ENCODE data around the gene FAM114A1.
"Not testable (repeated sequence)": the region's sequence is repeated elsewhere in the genome, so short reads cannot be mapped to it uniquely, and the experiment has no call there.

The FAM114A1 gene

GRCh38 chr4:38902695-38903094 lies 35.1 kb downstream of the FAM114A1 start:
- DNase-seq (ENCODE audit: low read depth in 4 of 4, low spot score in 1 of 4) = no peak

- DNase-seq (ENCODE audit: low read depth in 4 of 4, low spot score in 1 of 4) = no peak
Measured at GRCh38 chr4:38904090-38904666, 36.6 kb downstream of the FAM114A1 start.

- no peak for DNase-seq (ENCODE audit: low read depth in 4 of 4, low spot score in 1 of 4)
Measured at GRCh38 chr4:38904682-38905081, 37.1 kb downstream of the FAM114A1 start.

- DNase-seq (ENCODE audit: low read depth in 4 of 4, low spot score in 1 of 4) = no peak
Measured at GRCh38 chr4:38905652-38906385, 38.2 kb downstream of the FAM114A1 start.

GRCh38 chr4:38907696-38908270 lies 40.2 kb downstream of the FAM114A1 start:
- no peak for DNase-seq (ENCODE audit: low read depth in 4 of 4, low spot score in 1 of 4)

GRCh38 chr4:38909015-38909414 lies 41.4 kb downstream of the FAM114A1 start:
- no peak for DNase-seq (ENCODE audit: low read depth in 4 of 4, low spot score in 1 of 4)

GRCh38 chr4:38911257-38911656 lies 43.7 kb downstream of the FAM114A1 start:
- no peak for DNase-seq (ENCODE audit: low read depth in 4 of 4, low spot score in 1 of 4)

- DNase-seq (ENCODE audit: low read depth in 4 of 4, low spot score in 1 of 4) = no peak
Measured at GRCh38 chr4:38914854-38915253, 47.2 kb downstream of the FAM114A1 start.

- not testable (repeated sequence) for DNase-seq (ENCODE audit: low read depth in 4 of 4, low spot score in 1 of 4)
Measured at GRCh38 chr4:38916267-38916666, 48.7 kb downstream of the FAM114A1 start.

GRCh38 chr4:38917481-38918025 lies 49.9 kb downstream of the FAM114A1 start:
- DNase-seq (ENCODE audit: low read depth in 4 of 4, low spot score in 1 of 4) = no peak

- no peak for DNase-seq (ENCODE audit: low read depth in 4 of 4, low spot score in 1 of 4)
Measured at GRCh38 chr4:38919494-38919893, 51.9 kb downstream of the FAM114A1 start.

- DNase-seq (ENCODE audit: low read depth in 4 of 4, low spot score in 1 of 4) = no peak
Measured at GRCh38 chr4:38920186-38920585, 52.6 kb downstream of the FAM114A1 start.

GRCh38 chr4:38920677-38921076 lies 53.1 kb downstream of the FAM114A1 start:
- no peak for DNase-seq (ENCODE audit: low read depth in 4 of 4, low spot score in 1 of 4)

- DNase-seq (ENCODE audit: low read depth in 4 of 4, low spot score in 1 of 4) = no peak
Measured at GRCh38 chr4:38921151-38921550, 53.5 kb downstream of the FAM114A1 start.

GRCh38 chr4:38923746-38924145 lies 56.1 kb downstream of the FAM114A1 start:
- DNase-seq (ENCODE audit: low read depth in 4 of 4, low spot score in 1 of 4) = no peak

- DNase-seq (ENCODE audit: low read depth in 4 of 4, low spot score in 1 of 4) = no peak
Measured at GRCh38 chr4:38924353-38924752, 56.7 kb downstream of the FAM114A1 start.

- DNase-seq (ENCODE audit: low read depth in 4 of 4, low spot score in 1 of 4) = no peak
Measured at GRCh38 chr4:38925492-38926413, 58.1 kb downstream of the FAM114A1 start.

GRCh38 chr4:38926896-38927295 lies 59.3 kb downstream of the FAM114A1 start:
- DNase-seq (ENCODE audit: low read depth in 4 of 4, low spot score in 1 of 4) = no peak

GRCh38 chr4:38928568-38928967 lies 61.0 kb downstream of the FAM114A1 start:
- no peak for DNase-seq (ENCODE audit: low read depth in 4 of 4, low spot score in 1 of 4)

GRCh38 chr4:38928974-38929373 lies 61.4 kb downstream of the FAM114A1 start:
- no peak for DNase-seq (ENCODE audit: low read depth in 4 of 4, low spot score in 1 of 4)

- DNase-seq (ENCODE audit: low read depth in 4 of 4, low spot score in 1 of 4) = no peak
Measured at GRCh38 chr4:38930204-38930603, 62.6 kb downstream of the FAM114A1 start.
